HG03520 (cell line): ENCODE measurements around the gene CST7.
"Not testable (repeated sequence)": the region's sequence is repeated elsewhere in the genome, so short reads cannot be mapped to it uniquely, and the experiment has no call there.

ENCODE experiments used
- ATAC-seq: cut with Tn5 transposase; IDR thresholded peaks from one replicate; pipeline ENCODE4 v1.9.1; 2021; ENCODE audit warnings: mild to moderate bottlenecking, moderate library complexity; ENCODE audit not compliant: unreplicated experiment

Gene CST7

DNA sequence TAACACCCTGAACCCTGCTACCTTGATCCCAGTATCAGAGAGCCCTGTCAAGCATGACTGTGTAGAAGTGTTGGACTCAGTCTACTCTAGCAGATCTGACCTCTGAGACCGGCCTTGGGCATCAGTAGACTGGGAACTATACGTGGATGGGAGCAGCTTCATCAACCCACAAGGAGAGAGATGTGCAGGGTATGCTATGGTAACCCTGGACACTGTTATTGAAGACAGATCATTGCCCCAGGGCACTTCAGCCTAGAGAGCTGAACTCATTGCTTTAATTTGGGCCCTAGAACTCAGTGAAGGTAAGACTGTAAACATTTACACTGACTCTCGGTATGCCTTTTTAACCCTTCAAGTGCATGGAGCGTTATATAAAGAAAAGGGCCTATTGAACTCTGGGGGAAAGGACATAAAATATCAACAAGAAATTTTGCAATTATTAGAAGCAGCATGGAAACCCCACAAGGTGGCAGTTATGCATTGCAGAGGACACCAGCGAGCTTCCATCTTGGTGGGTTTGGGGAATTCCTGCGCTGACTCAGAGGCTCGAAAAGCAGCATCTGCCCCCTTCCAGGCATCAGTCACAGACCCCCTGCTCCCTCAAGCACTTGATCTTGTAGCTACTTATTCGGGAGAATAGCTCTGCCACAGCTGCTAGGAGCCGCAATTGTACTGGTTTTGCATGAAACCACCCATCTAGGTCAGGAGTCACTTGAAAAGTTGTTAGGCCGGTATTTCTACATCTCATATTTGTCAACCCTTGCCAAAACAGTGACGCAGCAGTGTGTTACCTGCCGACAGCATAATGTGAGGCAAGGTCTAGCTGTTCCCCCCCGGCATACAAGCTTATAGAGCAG, 19.0 kb upstream of the CST7 start:
- ATAC-seq: not testable (repeated sequence)

DNA sequence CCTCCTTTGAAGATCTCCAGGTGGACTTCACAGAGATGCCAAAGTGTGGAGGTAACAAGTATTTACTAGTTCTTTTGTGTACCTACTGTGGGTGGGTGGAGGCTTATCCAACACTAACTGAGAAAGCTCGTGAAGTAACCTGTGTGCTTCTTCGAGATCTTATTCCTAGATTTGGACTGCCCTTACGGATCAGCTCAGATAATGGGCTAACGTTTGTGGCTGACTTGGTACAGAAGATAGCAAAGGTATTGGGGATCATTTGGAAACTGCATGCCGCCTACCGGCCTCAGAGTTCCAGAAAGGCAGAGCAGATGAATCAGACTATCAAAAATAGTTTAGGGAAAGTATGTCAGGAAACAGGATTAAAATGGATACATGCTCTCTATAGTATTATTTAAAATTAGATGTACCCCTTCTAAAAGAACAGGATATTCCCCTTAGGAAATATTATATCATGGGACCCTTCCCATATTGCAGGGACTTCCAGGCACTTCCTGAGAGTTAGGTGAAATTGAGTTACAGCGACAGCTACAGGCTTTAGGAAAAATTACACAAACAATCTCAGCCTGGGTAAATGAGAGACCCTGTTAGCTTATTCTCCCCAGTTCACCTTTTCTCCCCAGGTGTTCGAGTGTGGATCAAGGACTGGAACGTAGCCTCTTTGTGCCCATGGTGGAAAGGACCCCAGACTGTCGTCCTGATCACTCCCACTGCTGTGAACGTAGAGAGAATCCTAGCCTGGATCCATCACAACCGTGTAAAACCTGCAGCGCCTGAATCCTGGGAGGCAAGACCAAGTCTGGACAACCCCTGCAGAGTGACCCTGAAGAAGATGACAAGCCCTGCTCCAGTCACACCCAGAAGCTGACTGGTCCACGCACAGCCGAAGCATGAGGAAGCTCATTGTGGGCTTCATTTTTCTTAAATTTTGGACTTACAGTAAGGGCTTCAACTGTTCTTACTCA, 18.1 kb upstream of the CST7 start:
- ATAC-seq: not testable (repeated sequence)

GRCh38 chr20:24931893-24932292, 17.2 kb upstream of the CST7 start:
- not testable (repeated sequence) for ATAC-seq

GRCh38 chr20:24933266-24933908, 15.7 kb upstream of the CST7 start:
- ATAC-seq: no peak

DNA sequence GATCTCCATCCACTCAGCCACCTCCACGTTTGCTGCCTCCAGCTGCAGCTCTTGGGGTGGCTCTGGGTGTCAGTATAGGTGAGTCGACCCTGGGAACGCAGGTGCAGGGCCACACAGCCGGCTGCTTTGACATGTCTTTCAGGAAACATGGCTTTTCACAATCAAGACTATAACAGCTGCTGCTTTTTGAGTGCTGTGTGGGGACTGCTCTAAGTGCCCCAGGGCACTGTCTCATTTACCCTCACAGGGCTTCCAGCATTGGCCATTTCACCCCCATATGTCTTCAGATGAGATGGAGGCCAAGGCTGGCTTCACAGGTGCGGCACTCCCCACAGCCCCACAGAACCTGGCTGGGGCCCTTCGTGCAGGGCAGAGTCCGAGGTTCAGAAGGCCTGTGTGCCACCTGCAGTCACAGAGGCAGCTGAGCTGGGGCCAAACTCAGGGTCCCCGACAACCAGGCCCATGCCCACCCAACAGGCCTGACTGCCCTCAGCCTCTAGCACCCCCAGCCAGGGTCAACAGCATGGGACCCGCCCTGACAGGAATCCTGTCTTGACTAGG, 14.9 kb upstream of the CST7 start:
- ATAC-seq: no peak

GRCh38 chr20:24934716-24935115, 14.4 kb upstream of the CST7 start:
- no peak for ATAC-seq

- ATAC-seq: no peak
Measured at GRCh38 chr20:24935140-24935539, 13.9 kb upstream of the CST7 start.

GRCh38 chr20:24935766-24936525, 13.1 kb upstream of the CST7 start:
- ATAC-seq: no peak

DNA sequence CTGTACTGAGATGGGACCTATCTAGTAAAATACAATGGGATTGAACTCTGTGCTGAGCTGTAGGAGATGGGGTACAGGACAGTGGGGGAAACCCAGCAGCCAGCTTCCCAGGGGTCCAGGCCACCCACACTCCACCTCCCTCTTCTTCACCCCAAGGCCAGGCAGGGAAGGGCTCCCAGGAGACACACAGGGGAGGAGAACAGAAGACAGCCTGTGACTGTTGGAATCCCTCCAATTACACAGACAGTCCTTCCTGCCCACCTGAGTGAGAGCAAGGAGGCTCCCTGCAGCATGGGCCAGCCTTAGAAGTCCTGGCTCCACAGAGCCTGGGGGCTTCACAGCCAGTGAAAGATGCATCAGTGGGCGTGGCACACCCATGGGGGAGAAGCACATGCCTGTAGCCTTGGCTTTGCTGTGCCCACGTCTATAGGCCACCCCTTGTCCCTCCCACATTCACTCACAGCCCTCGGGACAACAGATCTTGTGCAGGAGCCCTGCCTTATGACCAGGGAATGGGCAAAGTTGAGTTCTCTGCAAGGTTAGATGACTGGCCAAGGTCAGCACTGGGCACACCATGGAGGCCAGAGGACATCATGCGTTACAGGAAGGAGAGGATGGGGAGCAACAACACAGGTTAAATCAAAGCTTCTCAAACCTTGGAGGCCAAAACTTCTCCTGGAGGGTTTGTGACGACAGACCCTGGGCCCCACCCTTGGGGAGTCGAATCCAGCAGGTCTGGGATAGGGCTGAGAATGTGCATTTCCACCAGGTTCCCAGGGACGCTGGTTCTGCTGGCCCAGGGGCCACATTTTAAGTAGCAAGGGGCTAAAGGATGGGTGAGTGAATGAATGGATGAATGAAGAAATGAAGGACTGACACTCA, 12.3 kb upstream of the CST7 start:
- ATAC-seq: no peak

- ATAC-seq: no peak
Measured at GRCh38 chr20:24937579-24937978, 11.5 kb upstream of the CST7 start.

DNA sequence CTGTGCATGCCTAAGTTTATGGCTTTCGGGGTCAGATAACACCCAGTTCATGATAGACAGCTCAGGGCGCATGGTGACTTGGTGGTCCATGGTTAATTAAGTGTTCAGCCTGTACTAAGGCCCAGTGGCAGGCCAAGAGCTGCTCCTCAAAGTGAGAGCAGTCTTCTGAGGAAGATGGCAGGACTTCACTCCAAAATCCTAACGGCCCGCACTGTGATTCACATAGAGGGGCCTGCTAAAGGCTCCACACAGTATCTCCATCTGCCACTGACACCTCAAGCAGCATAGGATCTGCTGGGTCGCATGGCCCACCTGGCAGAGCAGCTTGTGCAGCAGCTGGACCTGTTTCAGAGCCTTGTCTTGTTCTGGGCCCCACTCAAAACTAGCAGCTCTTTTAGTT, 10.6 kb upstream of the CST7 start:
- ATAC-seq: no peak

GRCh38 chr20:24939036-24939435, 10.0 kb upstream of the CST7 start:
- no peak for ATAC-seq

DNA sequence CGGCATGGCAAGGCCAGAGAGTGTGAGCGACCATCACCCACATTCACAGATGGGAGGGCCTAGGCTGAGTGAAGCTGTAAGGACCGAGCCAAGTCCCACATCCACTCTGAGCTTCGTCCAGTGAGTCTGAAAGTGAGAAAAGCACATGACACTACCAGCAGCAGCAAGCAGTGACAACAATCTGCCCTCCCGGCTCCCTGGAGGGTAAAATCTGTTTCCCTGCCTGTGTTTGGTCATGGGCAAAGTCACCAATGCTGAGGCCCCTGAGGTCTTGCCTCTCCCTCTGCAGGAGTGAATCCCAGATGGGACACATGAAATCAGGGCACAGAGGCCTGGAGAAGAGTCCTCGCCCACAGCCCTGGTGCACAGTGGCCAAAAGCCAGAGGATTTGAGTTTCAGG, 6.4 kb upstream of the CST7 start:
- ATAC-seq: no peak

DNA sequence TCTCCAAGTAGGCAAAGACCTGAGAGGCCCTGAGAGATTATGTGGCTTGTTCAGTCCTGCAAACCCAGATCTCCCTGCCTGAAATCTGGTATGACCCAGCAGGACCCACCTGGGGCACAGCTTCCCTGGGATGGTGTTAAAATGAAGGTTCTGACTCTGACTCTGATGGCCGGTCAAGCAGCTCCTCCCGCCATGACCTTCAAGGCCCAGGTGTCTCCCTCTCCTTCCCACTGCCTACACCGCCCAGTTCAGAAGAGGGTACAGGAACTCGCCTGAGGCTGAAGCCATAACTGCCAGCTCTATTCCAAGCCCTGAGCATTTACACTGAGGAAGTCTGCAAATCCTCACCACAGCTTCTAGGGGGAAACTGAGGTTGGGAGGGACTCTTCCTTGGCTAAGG, 5.9 kb upstream of the CST7 start:
- no peak for ATAC-seq

DNA sequence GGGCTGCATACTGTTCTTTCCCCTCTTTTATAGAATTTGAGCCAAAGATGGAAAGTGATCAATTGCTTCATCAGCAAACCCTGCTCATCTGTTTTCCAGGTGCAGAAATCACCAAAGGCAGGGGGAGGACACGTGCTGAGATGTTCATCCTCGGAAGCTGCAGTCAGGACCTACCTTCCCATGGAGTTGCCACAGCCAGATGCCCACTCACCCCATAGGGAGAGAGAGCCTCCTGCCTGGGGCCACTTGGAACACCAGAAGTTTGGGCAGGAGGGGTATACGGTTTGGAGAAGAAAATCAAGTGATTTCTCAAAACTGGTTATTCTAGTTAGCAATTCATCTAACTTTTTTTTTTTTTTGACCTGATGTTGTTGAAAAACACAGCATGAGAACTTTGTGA, 5.3 kb upstream of the CST7 start:
- no peak for ATAC-seq

DNA sequence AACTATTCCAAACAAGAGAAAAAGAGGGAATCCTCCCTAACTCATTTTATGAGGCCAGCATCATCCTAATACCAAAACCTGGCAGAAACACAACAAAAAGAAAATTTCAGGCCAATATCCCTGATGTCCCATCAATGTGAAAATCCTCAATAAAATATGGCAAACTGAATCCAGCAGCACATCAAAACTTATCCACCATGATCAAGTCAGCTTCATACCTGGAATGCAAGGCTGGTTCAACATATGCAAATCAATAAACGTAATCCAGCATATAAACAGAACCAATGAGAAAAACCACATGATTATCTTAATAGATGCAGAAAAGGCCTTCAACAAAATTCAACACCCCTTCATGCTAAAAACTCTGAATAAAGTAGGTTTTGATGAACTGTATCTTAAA, 2.7 kb upstream of the CST7 start:
- not testable (repeated sequence) for ATAC-seq

DNA sequence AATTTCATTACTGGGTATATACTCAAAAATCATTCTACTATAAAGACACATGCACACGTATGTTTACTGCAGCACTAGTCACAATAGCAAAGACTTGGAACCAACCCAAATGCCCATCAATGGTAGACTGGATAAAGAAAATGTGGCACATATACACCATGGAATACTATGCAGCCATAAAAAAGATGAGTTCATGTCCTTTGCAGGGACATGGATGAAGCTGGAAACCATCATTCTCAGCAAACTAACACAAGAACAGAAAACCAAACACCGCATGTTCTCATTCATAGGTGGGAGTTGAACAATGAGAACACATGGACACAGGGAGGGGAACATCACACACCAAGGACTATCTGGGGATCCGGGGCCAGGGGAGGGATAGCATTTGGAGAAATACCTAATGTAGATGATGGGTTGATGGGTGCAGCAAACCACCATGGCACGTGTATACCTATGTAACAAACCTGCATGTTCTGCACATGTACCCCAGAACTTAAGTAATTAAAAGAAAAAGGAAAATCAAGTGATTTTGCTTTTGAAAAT, 602 bp upstream of the CST7 start:
- not testable (repeated sequence) for ATAC-seq

- no peak for ATAC-seq
Measured at GRCh38 chr20:24949756-24950127, 673 bp downstream of the CST7 start.
